Pancreas (tissue), 10 donors: Measurements from ENCODE around the gene NUP58. TPM values are rescaled to one million over a fixed set of nuclear protein-coding genes. Genes with fewer than 3 reads are reported as not detected.

Source experiments
- ATAC-seq, 4 donors: fragments of 200-7000 bp; cut with Tn5 transposase; one replicate each; pipeline versions ENCODE4 v1.8.0 to v1.9.1; 2020; ENCODE audit warnings: mild to moderate bottlenecking in 4 of 4, moderate library complexity in 4 of 4
- DNase-seq, 6 donors: peaks; one replicate each; pipeline ENCODE4 v3.0.0-alpha.2; 2020
- FAIRE-seq: peaks from 2 replicates; lab custom pipeline; 2012; peaks lifted over from hg19 to GRCh38; lab: Jason Lieb, UNC
- H3K27ac ChIP-seq, 4 donors: fragments of 200-600 bp; sonication (generic); 1 replicate in 3 of 4; 2 replicates in 1 of 4; pipeline versions ENCODE4 v1.5.0 to v1.8.0; 2020
- H3K27me3 ChIP-seq, 4 donors: fragments of 200-600 bp; one replicate each; pipeline ENCODE4 v1.8.0; 2021
- H3K36me3 ChIP-seq, 3 donors: fragments of 200-600 bp; sonication (generic) in 1 of 3; one replicate each; pipeline versions ENCODE4 v1.5.0 to v1.8.0; 2020 to 2021
- H3K4me1 ChIP-seq, 3 donors: fragments of 200-600 bp; one replicate each; pipeline ENCODE4 v1.8.0; 2021
- H3K4me3 ChIP-seq, 4 donors: fragments of 200-600 bp; sonication (generic) in 2 of 4; one replicate each; pipeline versions ENCODE4 v1.5.0 to v1.8.0; 2020 to 2021
- H3K9me3 ChIP-seq, 4 donors: fragments of 200-600 bp; one replicate each; pipeline ENCODE4 v1.8.0; 2021
- CTCF ChIP-seq, 4 donors: fragments of 200-600 bp; sonication (generic) in 3 of 4; IDR thresholded peaks; one replicate each; pipeline versions ENCODE4 v1.5.0 to v1.8.0; 2021; ENCODE audit warnings: antibody characterized with exemption in 4 of 4
- WGBS, 2 donors: extraction: QIAGEN DNeasy Blood & Tissue Kit; methylation state at CpG; one replicate each; pipeline ENCODE4 v1.1.7; 2013; 5-methylcytosine and 5-hydroxymethylcytosine counted together
- intact Hi-C, 3 donors: fragments of 100-400 bp; cut with DNase I; formaldehyde crosslinking; loops; one replicate each; pipeline versions ENCODE4 v1.11.1 to v1.14.2; 2022
- polyA plus RNA-seq, 2 donors: library from polyadenylated mRNA; stranded (reverse); fragments of 200-250 nt; gene quantifications; one replicate each; pipeline ENCODE4 v1.2.3, GENCODE V29; 2013
- total RNA-seq, 6 donors: library from RNA; stranded (reverse); fragmentation: NEBNext Ultra II Directional in 4 of 6; extraction: Animal tissue kit (Norgen Biotek cat#: 25700) in 4 of 6; gene quantifications; one replicate each; pipeline versions ENCODE4 v1.2.1 to v1.2.4, GENCODE V29; 2021 to 2023
- donor health status: healthy with polysubstance abuse.
- donor health status: DM: no; HTN: no; CAD: no; lungs with moderate emphysema.
- donor health status: DM: no; HTN: no; CAD: no.
- donor health status: control.
- donor health status: control.
- donor health status: Bipolar disorder and iron deficiency.
- donor health status: DM: yes; HTN: yes; CAD: no.
- donor health status: DM: no; HTN: no; CAD: no.
- donor health status: DM: no; HTN: no; CAD: no.
- donor health status: DM: yes; HTN: yes; CAD: no.

Gene NUP58
- total and polyA plus RNA-seq, 8 donors, result 6.1 to 22.3 (median 12.6) TPM

GRCh38 chr13:25286969-25287961 is 14.2 kb upstream of the NUP58 start, which contains the start of gene MTMR6:
Gene MTMR6, minus strand, starts transcription at chr13:25287488. Its CDS starts 241 bp downstream, at chr13:25287247.
- Histone ChIP-seq H3K4me3 (peak within 1 kb of the TSS; percentile 69 to 95 (median 90)), H3K27me3 (no peaks in the 10 kb centered on the region), H3K36me3 (no peaks in the 10 kb centered on the region), H3K9me3 (no peaks in the 10 kb centered on the region), H3K4me1 (peaks cover 0 to 11% (median 5%) of the 10 kb centered on the region in 3 donors), H3K27ac (peak within 1 kb of the TSS; percentile 51 to 91 (median 83))
- FAIRE-seq (peak; percentile 20), ATAC-seq (peak; percentile 96 to 99 (median 98)), DNase-seq (peak; percentile 89 to 99 (median 92))
- TF ChIP-seq CTCF (IDR thresholded peaks at IDR 0.05), result peak; percentile 99 to 100 (median 100)
- intact Hi-C loops, result no loop called here
- 2 to 3% methylated on average over 65 of the region's 65 CpGs for WGBS, 2 donors

- WGBS, 2 donors, result 51 to 60% methylated on average over 2 of the region's 2 CpGs
These were observed 12.5 kb upstream of the NUP58 start for GRCh38 chr13:25288966-25289365.

GRCh38 chr13:25291691-25292090 is 9.7 kb upstream of the NUP58 start:
- intact Hi-C loops, result no loop called here
- DNase-seq (no peak), ATAC-seq (no peak), FAIRE-seq (no peak)
- 7 to 18% methylated on average over 1 of the region's 1 CpG for WGBS, 2 donors
- TF ChIP-seq CTCF (IDR thresholded peaks at IDR 0.05), result no peak
- no peak overlapping the region for H3K4me3 ChIP-seq
- no peaks in the 10 kb centered on the region for H3K36me3 ChIP-seq
- no peaks in the 10 kb centered on the region for H3K9me3 ChIP-seq
- no peaks in the 10 kb centered on the region for H3K27me3 ChIP-seq
- H3K4me1 ChIP-seq, result no peaks in the 10 kb centered on the region
- no peak overlapping the region for H3K27ac ChIP-seq

More at GRCh38 chr13:25288966-25289365, 12.5 kb upstream of the NUP58 start:
- H3K36me3 ChIP-seq, result no peaks in the 10 kb centered on the region
- FAIRE-seq (no peak), ATAC-seq (no peak), DNase-seq (no peak)
- H3K27ac ChIP-seq, result no peak overlapping the region
- peaks cover 0 to 11% (median 5%) of the 10 kb centered on the region in 3 donors for H3K4me1 ChIP-seq
- no peaks in the 10 kb centered on the region for H3K9me3 ChIP-seq
- no peak for TF ChIP-seq CTCF (IDR thresholded peaks at IDR 0.05)
- intact Hi-C loops, result no loop called here
- no peaks in the 10 kb centered on the region for H3K27me3 ChIP-seq
- no peak overlapping the region for H3K4me3 ChIP-seq

DNA sequence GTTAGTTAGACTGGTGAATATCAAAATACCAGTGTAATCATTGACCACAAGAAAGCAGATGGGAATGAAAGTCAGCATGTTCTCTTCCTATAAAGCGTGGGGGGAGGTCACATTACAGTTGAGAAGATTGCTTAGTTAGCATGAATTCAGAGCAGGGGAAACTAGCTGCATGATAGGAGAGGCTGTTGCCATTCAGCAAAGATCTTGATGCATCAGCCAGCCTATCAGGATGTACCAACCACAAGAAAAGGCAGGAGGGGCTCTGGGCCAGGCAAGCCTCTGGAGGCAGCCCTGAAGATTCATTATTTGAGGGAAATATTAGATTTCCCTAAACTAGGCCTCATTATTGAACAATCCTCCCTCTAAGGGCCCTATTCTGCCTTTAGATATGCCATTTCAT is 9.1 kb upstream of the NUP58 start:
- no peak for FAIRE-seq
- DNase-seq, result peak in 1 of 6 donors; percentile 14
- H3K4me1 ChIP-seq, result no peaks in the 10 kb centered on the region
- no peaks in the 10 kb centered on the region for H3K9me3 ChIP-seq
- H3K27ac ChIP-seq, result no peak overlapping the region
- WGBS, 2 donors, result 14 to 19% methylated on average over 1 of the region's 1 CpG
- intact Hi-C loops, result no loop called here
- no peak overlapping the region for H3K4me3 ChIP-seq
- no peaks in the 10 kb centered on the region for H3K27me3 ChIP-seq
- TF ChIP-seq CTCF (IDR thresholded peaks at IDR 0.05), result no peak
- ATAC-seq, result peak in 3 of 4 donors; percentile 23 to 62 (median 37)
- H3K36me3 ChIP-seq, result no peaks in the 10 kb centered on the region
